HepG2 (cell line): ENCODE data around the gene CGB3. TPM values are rescaled to one million over a fixed set of nuclear protein-coding genes. Genes with fewer than 3 reads are reported as not detected.
A peak's percentile ranks its signal among the peaks of the same experiment; 100 is the strongest.

ENCODE experiments used
- ATAC-seq: fragments of 200-7000 bp; cut with Tn5 transposase; 3 replicates; pipeline ENCODE4 v1.9.1; 2020; ENCODE audit warnings: mild to moderate bottlenecking, moderate library complexity
- BruUV-seq: library from RNA; stranded (reverse); fragments of 400-500 nt; replicated peaks from 2 replicates; lab custom pipeline; 2021; lab: Mats Ljungman, UMichigan
- CTCF ChIA-PET: fragments of 300-600 bp; formaldehyde crosslinking; extraction: SDS; loops from one replicate; lab custom pipeline; 2021; ENCODE audit warnings: low total read pairs, inconsistent platforms, low intra/inter-chr PET ratio; lab: Yijun Ruan, JAX
- POLR2A ChIA-PET: fragments of 350-600 bp; sonication (Branson Sonifier 250); formaldehyde crosslinking; loops from one replicate; lab custom pipeline; 2020; ENCODE audit warnings: antibody characterized with exemption, inconsistent platforms; lab: Yijun Ruan, JAX
- DNase-seq: peaks from one replicate; pipeline ENCODE4 v3.0.0-alpha.2; 2015; ENCODE audit warnings: low spot score
- FAIRE-seq: peaks from 3 replicates; lab custom pipeline; 2011; peaks lifted over from hg19 to GRCh38; lab: Jason Lieb, UNC
- H2AFZ ChIP-seq: one replicate; pipeline ENCODE4 v1.6.1; 2011; ENCODE audit warnings: low read length, inconsistent platforms
- H3K27ac ChIP-seq: fragments of 300-600 bp; 3 replicates; pipeline ENCODE4 v1.8.0; 2011; ENCODE audit warnings: mixed run types, mild to moderate bottlenecking, mixed read lengths, low read length, inconsistent platforms; ENCODE audit not compliant: insufficient read depth; ENCODE audit errors: extremely low read length
- H3K27me3 ChIP-seq, 2 experiments: fragments of 200-600 bp in 1 of 2; 2 replicates in 1 of 2; 3 replicates in 1 of 2; pipeline versions ENCODE4 v1.6.0 to v1.8.0; 2011; ENCODE audit warnings: low read length in 2 of 2, mild to moderate bottlenecking in 2 of 2, moderate library complexity in 2 of 2, inconsistent platforms in 1 of 2; ENCODE audit not compliant: insufficient read depth in 2 of 2, control insufficient read depth in 1 of 2
- H3K36me3 ChIP-seq, 2 experiments: fragments of 200-600 bp in 1 of 2; replicated peaks in 1 of 2; 2 replicates in 1 of 2; 3 replicates in 1 of 2; pipeline versions ENCODE4 v1.5.1 to v1.8.0; 2011; ENCODE audit warnings: low read length in 2 of 2, inconsistent platforms in 1 of 2; ENCODE audit not compliant: insufficient read depth in 2 of 2, control insufficient read depth in 1 of 2
- H3K4me1 ChIP-seq: 2 replicates; pipeline ENCODE4 v1.5.1; 2012; ENCODE audit warnings: low read length, inconsistent platforms; ENCODE audit not compliant: insufficient read depth
- H3K4me2 ChIP-seq: 2 replicates; pipeline ENCODE4 v1.6.0; 2011; ENCODE audit warnings: low read depth, low read length, inconsistent platforms
- H3K4me3 ChIP-seq, 3 experiments: fragments of 200-600 bp in 1 of 3; sonication (generic), shearing (Covaris generic) in 1 of 3; replicated peaks in 1 of 3; 2 replicates each; pipeline ENCODE4 v1.5.1; 2011 to 2016; ENCODE audit warnings: low read length in 3 of 3, inconsistent platforms in 2 of 3, low read depth in 2 of 3, mild to moderate bottlenecking in 2 of 3, control low read depth in 1 of 3, mixed read lengths in 1 of 3; ENCODE audit not compliant: insufficient read depth in 1 of 3
- H3K79me2 ChIP-seq: one replicate; pipeline ENCODE4 v1.6.1; 2011; ENCODE audit warnings: low read length, inconsistent platforms; ENCODE audit not compliant: insufficient read depth
- H3K9ac ChIP-seq: 2 replicates; pipeline ENCODE4 v1.6.0; 2011; ENCODE audit warnings: mild to moderate bottlenecking, low read depth, low read length, inconsistent platforms; ENCODE audit not compliant: insufficient read depth
- H3K9me3 ChIP-seq: 2 replicates; pipeline ENCODE4 v1.5.1; 2012; ENCODE audit warnings: mild to moderate bottlenecking, low read length
- H4K20me1 ChIP-seq: 2 replicates; pipeline ENCODE4 v1.6.0; 2011; ENCODE audit warnings: inconsistent platforms, mild to moderate bottlenecking, low read length, moderate library complexity; ENCODE audit not compliant: insufficient read depth
- AGO2 ChIP-seq: fragments of 200-400 bp; formaldehyde crosslinking; optimal IDR thresholded peaks from 2 replicates; pipeline ENCODE3; 2017; ENCODE audit warnings: mild to moderate bottlenecking, low read depth, low read length, moderate library complexity
- POLR2A ChIP-seq, 2 experiments: IDR thresholded peaks; 2 replicates each; pipeline ENCODE4 v1.6.1; 2011; ENCODE audit warnings: low read depth in 2 of 2, low read length in 2 of 2, mild to moderate bottlenecking in 1 of 2, moderate library complexity in 1 of 2; ENCODE audit not compliant: insufficient read depth in 1 of 2
- RBFOX2 ChIP-seq: fragments of 200-400 bp; formaldehyde crosslinking; IDR thresholded peaks from 2 replicates; pipeline ENCODE4 v1.6.1; 2017; ENCODE audit warnings: low read depth, mild to moderate bottlenecking, low read length
- ZNF143 ChIP-seq: sonication (generic); formaldehyde crosslinking; IDR thresholded peaks from 2 replicates; pipeline ENCODE4 v1.4.0; 2020; ENCODE audit warnings: missing genetic modification reagents
- ZNF616 ChIP-seq: sonication (generic); formaldehyde crosslinking; IDR thresholded peaks from 2 replicates; pipeline ENCODE4 v1.5.0; 2020; ENCODE audit warnings: low read depth, mild to moderate bottlenecking, missing genetic modification reagents
- WGBS: methylation state at CpG from one replicate; pipeline ENCODE4 v1.1.6; 2017; ENCODE audit warnings: low lambda C conversion rate; 5-methylcytosine and 5-hydroxymethylcytosine counted together
- in situ Hi-C: cut with HindIII; loops from 2 replicates; pipeline ENCODE4 v1.10.0; 2017; ENCODE audit warnings: low pct_unique_long_range_greater_than_20kb; ENCODE audit not compliant: extremely low pct_ligation_motif_present
- intact Hi-C: fragments of 100-400 bp; cut with micrococcal nuclease; formaldehyde crosslinking; loops from one replicate; pipeline ENCODE4 v1.10.0; 2022; ENCODE audit not compliant: unreplicated experiment
- polyA plus RNA-seq, 8 experiments: library from polyadenylated mRNA; depleted of rRNA in 3 of 8; stranded (reverse) in 7 of 8; unstranded in 1 of 8; fragments of >200 nt; fragmentation: Illumina TruSeq in 4 of 8; extraction: Trizol in 4 of 8; gene quantifications; 2 replicates each; pipeline versions ENCODE4 v1.2.1 to v1.2.3, GENCODE V29; 2011 to 2016; ENCODE audit warnings: low read depth in 4 of 8, missing spikeins in 1 of 8, mixed read lengths in 1 of 8; ENCODE audit not compliant: insufficient read depth in 1 of 8
- total RNA-seq, 5 experiments: library from RNA; depleted of rRNA; stranded (reverse); fragments of >200 nt; fragmentation: Illumina TruSeq; extraction: Trizol; gene quantifications; 2 replicates each; pipeline ENCODE4 v1.2.3, GENCODE V29; 2016; ENCODE audit warnings: low read depth in 1 of 5
- TF ChIP-seq, protein P1 (sequence below): sonication (generic); formaldehyde crosslinking; IDR thresholded peaks from 2 replicates; pipeline ENCODE4 v1.8.0; 2022; ENCODE audit warnings: mild to moderate bottlenecking, missing genetic modification reagents, moderate library complexity

CGB3 gene
- total and polyA plus RNA-seq, 2 of the 13 experiments (the other 11 are each of a cell fraction or from before 2014, with no cell fraction given), result not detected

DNA sequence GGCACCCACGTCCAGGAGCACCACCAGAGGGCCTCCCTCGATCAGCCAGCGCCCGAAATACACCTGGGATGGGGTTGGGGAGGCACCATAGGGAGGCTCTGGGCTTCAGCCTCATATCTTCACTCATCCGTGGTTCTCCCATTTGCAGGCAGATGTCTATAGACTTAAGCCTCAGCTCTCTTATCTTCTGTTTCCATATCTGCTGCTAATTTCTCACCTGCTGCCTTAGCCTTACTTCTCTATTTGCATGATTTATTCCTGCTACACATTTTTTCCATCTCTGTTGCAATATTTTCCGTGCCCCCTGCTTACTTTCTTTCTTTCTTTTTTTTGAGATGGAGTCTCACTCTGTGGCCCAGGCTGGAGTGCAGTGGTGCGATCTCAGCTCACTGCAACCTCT is 36.8 kb downstream of the CGB3 start:
- TF ChIP-seq AGO2 (peak; percentile 23), POLR2A (IDR thresholded peaks at IDR 0.05; ENCODE audit: insufficient read depth in 1 of 2, low read depth in 2 of 2, low read length in 2 of 2) (0 out of 4 replicates have a peak, but pooled peaks of 1 of the 2 experiments have one; percentile 0), RBFOX2 (0 out of 2 replicates have a peak, but pooled peaks have one; percentile 34)
- TF ChIP-seq, protein P1, sequence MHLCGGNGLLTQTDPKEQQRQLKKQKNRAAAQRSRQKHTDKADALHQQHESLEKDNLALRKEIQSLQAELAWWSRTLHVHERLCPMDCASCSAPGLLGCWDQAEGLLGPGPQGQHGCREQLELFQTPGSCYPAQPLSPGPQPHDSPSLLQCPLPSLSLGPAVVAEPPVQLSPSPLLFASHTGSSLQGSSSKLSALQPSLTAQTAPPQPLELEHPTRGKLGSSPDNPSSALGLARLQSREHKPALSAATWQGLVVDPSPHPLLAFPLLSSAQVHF, result no peak
- H3K4me2 ChIP-seq, result no peak overlapping the region
- no TSS peak for BruUV-seq
- no peak for FAIRE-seq
- no peak overlapping the region for H3K27ac ChIP-seq
- peaks cover 23% of the 10 kb centered on the region for H3K4me1 ChIP-seq
- H3K36me3 ChIP-seq, result peaks cover 13 to 49% of the 10 kb centered on the region in 2 experiments; a peak in 4 of 5 replicates
- in situ Hi-C loops, result no loop called here
- H3K9me3 ChIP-seq, result no peaks in the 10 kb centered on the region
- H3K4me3 ChIP-seq, result no peak overlapping the region
- ChIA-PET CTCF (no interaction called here), POLR2A (no interaction called here)
- H3K79me2 ChIP-seq, result peaks cover 21% of the 10 kb centered on the region
- no peaks in the 10 kb centered on the region for H4K20me1 ChIP-seq
- no peak overlapping the region for H3K9ac ChIP-seq
- no peak for DNase-seq
- no peak for ATAC-seq
- intact Hi-C loops, result no loop called here
- WGBS, result over 99% methylated on average over 6 of the region's 7 CpGs
- no peak overlapping the region for H2AFZ ChIP-seq
- no peaks in the 10 kb centered on the region; a peak in 1 of 5 replicates for H3K27me3 ChIP-seq

DNA sequence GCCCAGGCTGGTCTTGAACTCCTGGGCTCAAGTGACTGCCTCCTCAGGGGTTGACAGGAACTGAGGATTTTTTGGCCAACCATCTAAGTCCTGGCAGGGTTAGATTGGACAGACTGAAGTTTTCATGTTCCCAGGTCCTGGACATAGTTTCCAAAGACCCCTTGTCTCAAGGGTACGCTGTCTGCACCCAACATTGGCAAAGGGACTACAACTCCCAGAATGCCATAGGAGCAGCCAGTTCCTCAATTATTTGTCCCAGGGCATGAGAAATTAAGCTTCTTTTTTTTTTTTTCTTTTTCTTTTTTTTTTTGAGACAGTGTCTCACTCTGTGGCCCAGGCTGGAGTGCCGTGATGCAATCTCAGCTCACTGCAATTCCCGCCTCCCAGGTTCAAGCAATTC is 37.9 kb downstream of the CGB3 start:
- H3K36me3 ChIP-seq, result peaks cover 20 to 54% of the 10 kb centered on the region in 2 experiments; a peak in 4 of 5 replicates
- H3K9ac ChIP-seq, result no peak overlapping the region
- no peak for FAIRE-seq
- H3K9me3 ChIP-seq, result no peaks in the 10 kb centered on the region
- no peak overlapping the region for H3K27ac ChIP-seq
- H3K27me3 ChIP-seq, result no peaks in the 10 kb centered on the region
- BruUV-seq, result no TSS peak
- WGBS, result 99% methylated on average over 3 of the region's 3 CpGs
- intact Hi-C loops, result no loop called here
- peaks cover 14% of the 10 kb centered on the region for H3K4me1 ChIP-seq
- no peak overlapping the region for H2AFZ ChIP-seq
- no peak overlapping the region for H3K4me2 ChIP-seq
- H3K79me2 ChIP-seq, result peaks cover 10% of the 10 kb centered on the region
- no peaks in the 10 kb centered on the region for H4K20me1 ChIP-seq
- POLR2A ChIA-PET, result no interaction called here
- DNase-seq, result no peak
- TF ChIP-seq ZNF616 (CRISPR knock-in tag) (no peak), ZNF143 (peak; percentile 56)
- in situ Hi-C loops, result no loop called here
- ATAC-seq, result no peak
- CTCF ChIA-PET, result no interaction called here
- H3K4me3 ChIP-seq, result no peak overlapping the region
